NCI-H2107 (cell line): Measurements from ENCODE around the gene MYO1F.

Source experiments
- DNase-seq: peaks from one replicate; lab custom pipeline; 2025; lab: John Stamatoyannopoulos, UW

MYO1F gene

DNA sequence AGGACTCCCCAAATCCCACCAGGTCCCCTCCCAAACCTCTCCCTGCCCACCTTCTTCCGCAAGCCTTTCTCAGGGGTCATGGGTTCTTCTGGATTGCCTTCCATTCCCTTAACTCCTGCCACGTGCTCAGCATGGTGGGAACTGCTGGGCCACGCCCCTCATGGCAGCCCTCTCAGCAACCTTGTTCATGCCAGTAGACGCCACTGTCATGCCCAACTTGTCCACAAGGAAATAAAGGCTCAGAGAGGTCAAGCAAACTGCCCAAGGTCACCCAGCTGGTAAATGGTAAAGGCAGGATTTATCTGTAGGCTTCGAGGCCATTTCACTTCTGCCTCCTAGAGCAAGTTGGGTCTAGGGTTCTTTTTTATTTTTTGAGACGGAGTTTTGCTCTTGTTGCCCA lies 85.7 kb downstream of the MYO1F start:
- no peak for DNase-seq

DNA sequence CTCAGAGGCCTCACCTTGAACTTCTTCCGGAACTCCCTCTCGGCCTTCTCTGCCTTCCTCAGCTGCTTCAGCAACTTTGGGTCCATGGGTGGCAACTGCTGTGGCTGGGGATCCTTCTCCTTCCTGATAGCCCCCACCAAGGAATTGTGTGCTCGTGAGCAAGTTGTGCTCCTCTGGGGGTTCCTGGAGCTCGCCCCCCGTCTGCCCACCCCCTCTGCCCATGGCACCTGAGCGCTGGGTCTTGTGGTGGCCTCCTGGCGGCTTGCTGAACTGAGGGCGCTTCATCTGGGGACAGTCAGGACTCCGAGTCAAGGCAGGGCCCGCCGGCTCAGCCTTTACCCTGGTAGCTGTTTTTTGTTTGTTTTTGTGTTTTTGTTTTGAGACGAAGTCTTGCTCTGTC lies 86.4 kb downstream of the MYO1F start:
- DNase-seq: no peak

DNA sequence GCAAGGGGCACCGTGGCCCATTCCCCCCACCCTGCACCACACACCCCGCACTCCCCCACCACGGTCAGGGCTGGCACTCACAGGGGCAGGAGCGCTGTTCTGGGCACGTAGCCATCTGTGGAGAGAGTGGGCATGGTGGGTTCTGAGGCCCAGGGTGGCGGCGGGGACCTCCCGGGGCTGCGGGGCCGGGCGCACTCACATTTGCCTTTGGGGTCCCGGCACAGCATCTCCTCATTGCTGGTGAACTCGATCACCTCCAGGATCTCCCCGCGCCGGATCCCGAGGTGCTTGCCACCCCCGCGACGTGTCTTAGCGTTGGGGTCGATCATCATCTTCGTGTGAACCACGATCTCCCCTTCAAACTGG lies 86.9 kb downstream of the MYO1F start:
- no peak for DNase-seq

DNA sequence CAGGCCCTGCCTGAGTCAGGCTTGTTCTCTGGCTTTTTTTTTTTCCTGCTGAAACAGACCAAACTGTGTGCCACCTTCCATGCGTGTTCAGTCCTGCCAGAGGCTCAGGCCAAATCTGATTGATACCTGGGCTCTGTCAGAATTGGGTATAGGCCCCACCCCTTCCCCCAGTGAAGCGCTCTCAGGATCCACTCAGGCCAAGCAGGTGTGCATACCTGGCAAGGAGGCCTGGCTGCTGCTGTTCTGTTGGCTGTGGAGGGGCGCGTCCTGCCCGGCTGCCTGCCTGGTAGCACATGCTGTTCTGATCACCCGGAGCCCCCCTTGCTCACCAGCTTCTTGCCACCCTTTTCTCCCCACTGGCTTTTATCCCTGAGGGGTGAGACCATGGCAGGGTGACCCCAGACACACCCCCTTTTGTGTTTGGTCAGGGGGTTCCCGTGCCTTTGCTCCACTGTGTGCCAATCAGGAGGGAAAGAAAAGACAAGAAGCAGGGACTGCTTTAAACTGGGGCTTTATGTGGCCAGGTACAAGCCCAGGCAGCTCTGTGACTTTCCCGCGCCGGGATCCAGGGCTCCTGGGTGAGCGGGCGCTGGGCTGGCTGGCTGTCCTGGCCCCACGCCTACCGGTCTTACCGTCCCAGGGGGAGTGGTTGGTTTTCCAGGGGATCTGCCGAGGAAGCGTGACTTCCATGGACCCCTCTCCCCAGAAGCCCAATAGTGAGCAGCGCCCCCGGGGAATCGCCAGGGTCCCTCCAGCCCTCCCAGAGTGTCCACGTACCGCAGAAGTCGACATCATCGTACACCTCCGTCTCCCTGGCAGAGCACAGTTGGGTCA lies 87.5 kb downstream of the MYO1F start:
- DNase-seq: no peak

DNA sequence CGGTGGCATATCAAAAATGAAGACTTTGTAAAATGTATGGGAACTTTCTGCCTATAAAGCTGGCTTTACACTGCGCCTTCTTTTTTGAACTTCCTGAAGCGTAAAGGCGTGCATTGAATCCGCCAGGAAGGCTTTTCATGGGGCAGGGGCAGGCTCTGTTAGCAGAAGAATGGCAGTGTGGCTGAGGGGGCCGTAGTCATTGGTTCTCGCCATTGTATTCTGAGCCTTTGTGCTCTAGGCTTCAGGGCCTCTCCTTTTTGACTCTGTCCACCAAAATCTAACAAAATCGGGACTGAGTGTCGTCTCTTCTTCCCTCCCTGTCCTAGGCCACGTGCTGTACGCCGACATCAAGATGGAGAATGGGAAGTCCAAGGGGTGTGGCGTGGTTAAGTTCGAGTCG lies 88.9 kb downstream of the MYO1F start:
- DNase-seq: no peak

DNA sequence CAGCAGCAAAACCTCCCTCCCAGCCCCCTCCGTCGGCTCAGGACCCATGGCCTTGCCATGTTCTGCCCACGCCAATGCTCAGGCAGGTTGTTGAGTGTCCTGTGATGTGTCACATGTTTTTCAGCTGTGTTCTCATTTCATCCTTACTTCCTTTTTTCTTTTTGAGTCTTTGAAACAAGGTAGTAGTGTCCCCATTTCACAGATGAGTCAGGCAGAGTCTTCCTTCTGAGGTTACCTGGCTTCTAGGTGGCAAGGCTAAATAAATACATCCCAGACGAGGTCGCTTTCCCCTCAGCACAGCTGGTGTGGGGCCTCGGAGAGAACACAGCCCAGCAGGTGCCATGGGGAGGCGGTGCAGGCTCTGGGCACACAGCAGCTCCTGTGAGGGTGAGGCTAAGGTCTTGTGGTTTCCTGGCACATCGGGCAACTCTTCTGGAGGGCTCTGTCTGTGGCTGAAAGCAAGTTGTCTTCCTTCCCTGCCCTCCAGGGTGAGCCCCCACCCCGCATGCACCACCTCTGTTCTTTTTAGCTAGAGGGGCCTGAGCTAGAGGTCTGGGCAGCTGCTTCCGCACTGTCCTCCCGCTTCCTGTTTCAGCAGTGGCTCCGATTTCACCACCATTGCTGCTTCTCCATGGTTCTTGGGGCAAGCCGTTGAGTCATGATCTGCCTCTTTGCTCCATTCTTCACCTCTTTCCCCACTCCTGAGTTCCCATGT lies 89.9 kb downstream of the MYO1F start:
- DNase-seq: no peak

DNA sequence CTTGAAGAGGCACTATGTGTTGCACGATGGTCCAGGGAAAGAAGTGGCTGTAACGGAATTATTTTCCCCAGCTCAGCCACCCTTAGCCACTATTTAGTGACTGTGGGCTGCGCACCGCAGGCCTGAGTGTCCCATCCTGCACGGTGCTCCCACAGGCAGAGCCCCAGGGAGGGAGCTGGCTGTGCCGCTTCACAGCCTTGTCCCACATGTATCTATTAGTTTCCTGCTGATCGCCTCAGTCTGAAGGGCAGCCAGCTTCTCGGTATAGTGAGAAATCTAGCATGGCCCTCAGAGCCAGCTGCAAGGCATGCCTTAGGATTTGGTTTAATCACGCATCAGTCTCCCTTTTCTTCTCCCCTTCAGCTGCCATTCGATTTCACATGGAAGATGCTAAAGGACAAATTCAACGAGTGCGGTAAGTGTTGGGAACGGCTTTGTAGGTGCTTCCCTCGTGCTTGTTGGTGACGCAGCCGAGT lies 90.5 kb downstream of the MYO1F start:
- no peak for DNase-seq

DNA sequence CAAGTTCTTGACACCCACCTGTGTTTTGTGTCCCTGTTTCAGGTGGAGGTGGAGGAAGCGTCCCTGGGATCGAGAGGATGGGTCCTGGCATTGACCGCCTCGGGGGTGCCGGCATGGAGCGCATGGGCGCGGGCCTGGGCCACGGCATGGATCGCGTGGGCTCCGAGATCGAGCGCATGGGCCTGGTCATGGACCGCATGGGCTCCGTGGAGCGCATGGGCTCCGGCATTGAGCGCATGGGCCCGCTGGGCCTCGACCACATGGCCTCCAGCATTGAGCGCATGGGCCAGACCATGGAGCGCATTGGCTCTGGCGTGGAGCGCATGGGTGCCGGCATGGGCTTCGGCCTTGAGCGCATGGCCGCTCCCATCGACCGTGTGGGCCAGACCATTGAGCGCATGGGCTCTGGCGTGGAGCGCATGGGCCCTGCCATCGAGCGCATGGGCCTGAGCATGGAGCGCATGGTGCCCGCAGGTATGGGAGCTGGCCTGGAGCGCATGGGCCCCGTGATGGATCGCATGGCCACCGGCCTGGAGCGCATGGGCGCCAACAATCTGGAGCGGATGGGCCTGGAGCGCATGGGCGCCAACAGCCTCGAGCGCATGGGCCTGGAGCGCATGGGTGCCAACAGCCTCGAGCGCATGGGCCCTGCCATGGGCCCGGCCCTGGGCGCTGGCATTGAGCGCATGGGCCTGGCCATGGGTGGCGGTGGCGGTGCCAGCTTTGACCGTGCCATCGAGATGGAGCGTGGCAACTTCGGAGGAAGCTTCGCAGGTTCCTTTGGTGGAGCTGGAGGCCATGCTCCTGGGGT lies 91.5 kb downstream of the MYO1F start:
- no peak for DNase-seq

DNA sequence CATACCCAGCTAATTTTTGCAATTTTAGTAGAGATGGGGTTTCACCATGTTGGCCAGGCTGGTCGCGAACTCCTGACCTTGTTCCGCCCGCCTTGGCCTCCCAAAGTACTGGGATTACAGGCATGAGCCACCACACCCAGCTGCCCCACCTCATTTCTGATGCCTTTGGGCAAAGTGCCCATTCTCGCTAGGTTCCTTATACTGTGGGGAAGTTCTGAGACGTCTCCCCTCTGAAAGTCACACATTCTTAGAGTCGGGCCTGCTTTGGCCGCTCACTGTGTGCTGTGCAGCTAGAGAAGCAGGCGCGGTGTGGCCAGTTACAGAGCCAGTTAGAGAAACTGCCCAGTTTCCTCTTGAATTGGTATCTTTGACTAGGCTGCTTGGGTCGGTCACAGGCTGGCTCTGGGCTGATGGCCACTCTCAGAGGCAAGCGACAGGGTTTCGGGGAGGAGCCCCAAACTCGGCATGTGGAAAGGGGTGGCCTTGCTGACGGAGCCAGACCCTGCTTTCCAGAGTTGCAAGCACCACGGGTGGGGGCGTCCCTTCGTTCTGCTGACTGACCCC lies 92.8 kb downstream of the MYO1F start:
- DNase-seq: no peak

DNA sequence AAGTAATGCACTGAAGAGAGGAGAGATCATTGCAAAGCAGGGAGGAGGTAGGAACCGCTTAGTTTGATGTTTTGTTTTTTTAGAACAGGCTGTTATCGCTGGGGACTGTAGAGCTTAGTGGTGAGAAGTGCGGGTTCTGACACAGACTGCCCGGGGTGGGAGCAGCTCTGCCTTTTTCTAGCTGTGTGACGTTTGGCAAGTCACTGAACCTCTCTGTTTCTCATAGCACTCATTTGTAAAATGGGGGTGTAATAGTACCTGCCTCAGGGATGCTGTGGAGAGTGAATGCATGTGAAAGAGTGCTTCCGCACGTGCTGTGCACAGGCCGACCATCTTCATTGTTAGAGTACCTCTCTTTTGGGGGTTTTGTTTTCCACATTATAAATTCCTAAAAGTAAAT lies 94.1 kb downstream of the MYO1F start:
- DNase-seq: no peak

DNA sequence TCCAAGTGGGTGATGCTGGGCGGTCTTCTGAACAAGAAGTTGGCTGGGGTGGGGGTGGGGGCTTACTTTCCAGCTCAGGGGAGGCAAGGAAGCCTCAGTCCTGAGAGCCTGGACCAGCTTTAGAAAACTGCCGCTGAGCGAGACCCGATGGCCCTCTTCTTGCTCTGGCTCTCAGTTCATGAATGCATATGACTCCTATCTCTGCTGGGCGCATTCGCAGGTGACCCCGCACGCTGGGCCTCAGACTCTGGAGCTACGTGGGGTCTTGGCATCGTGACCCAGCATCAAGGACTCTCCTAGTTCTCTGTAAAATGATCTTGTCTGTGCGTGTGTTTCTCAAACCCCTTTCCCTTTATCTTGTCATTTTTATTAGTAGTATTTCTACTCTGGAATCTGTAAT lies 94.5 kb downstream of the MYO1F start:
- DNase-seq: no peak

DNA sequence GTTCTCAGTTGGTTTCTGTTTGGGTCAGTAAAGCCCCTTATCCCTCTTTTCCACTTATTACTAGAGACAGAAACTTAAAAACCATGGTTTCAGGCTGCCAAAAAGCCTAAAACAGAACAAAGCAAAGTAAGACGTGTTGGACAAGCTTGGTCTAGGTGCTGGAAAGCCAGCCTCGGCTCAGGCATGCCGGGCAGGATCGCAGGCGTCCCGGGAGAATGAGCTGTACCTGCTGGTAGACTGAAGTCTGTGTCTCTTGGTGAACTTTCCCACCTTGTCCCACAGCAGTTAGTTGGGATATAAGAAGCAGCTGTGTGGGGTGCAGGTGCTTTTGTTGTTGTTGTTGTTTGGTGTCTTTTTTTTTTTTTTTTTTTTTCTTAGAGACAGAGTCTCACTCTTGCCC lies 95.6 kb downstream of the MYO1F start:
- no peak for DNase-seq

DNA sequence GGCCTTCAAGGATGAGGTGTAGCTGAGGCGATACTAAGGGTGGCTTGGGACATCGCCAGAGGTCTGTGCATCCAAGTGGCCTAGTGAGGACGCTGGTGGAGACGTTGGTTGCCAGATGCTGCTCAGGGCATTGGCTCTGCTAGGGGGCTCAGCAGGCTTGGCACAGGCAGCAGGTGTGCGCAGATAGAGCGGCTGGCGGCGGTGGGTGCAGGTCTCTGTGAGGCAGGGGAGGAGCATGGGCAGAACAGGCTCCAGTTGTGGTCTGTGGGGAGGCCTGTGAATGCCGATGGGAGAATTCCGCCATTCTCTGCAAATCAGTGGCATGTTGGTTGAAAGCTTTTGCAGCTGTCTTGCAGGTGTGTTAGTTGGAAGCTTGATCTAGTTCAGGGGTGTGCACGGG lies 96.0 kb downstream of the MYO1F start:
- DNase-seq: no peak

DNA sequence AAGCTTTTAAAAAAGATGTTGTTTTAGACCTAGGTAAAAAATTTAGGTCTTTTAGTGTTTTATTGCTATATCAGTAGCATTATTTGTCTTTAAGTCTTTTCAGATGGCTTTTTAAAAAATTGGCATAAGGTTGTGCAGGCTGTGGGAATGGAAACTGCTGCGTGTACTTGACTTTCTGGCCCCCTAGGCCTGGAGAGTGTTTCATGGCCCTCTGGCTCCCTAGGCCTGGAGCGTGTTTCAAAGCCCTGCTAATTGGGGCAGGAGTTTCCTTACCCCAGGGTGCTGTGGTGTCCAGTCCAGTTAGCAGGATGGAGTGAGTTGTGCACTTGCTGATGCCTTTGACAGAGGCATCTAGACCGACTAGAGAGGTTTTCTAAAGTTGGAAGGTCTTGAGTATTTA lies 98.6 kb downstream of the MYO1F start:
- no peak for DNase-seq

DNA sequence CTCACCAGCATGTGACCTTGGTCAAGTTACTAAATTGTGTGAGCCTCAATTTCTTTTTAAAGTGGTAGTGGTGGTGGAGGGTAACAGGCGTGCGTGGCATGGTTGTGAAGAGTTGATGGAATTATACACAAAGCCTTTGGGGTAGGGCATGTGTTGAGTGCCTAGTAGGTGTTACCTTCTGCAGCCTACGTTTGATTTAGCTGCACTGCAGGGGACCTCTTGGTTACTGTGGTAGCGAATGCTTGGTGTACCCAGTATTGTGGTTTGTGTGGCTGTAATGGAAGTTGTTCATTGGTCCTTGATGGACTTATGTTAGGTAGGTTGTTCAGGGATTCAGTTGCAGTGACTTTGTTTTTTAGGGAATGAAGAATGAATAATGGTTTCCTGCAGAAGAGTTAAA lies 99.4 kb downstream of the MYO1F start:
- no peak for DNase-seq

DNA sequence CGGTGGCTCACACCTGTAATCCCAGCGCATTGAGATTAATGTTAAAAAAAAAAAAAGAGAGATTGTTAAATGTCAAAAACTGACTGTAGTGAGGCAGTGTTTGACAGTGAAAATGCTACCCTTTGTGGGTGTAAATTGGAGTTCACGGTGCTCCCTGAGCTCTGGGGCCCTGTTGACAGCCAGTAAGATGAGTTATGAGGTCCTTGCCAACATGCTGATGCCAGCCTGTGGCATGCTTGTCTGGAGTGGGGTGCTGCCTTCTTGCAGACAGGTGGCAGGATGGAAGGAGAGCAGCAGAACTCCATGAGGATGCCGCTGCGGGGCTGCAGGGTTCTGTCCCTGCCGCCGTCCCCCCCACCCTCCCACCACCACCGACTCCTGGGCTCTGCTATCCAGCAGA lies 100.7 kb downstream of the MYO1F start:
- DNase-seq: no peak

DNA sequence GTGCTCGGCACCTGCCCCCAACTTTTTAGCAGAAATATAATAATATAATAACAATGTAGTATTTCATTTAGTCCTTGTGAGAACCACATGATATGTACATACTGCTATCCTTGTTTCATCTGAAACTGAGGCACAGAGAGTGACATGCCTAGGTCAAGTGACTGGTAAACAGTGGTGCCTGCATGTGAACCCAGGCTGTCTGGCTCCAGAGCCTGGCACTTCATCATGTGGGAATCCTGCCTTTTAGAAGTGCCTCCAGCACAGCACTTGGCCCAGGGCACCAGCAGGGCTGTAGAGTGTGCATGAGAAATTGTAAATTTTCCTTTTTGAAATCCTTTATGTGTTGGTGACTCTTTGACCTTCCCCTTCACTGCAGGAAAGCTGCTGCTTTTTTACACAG lies 102.2 kb downstream of the MYO1F start:
- DNase-seq: no peak

DNA sequence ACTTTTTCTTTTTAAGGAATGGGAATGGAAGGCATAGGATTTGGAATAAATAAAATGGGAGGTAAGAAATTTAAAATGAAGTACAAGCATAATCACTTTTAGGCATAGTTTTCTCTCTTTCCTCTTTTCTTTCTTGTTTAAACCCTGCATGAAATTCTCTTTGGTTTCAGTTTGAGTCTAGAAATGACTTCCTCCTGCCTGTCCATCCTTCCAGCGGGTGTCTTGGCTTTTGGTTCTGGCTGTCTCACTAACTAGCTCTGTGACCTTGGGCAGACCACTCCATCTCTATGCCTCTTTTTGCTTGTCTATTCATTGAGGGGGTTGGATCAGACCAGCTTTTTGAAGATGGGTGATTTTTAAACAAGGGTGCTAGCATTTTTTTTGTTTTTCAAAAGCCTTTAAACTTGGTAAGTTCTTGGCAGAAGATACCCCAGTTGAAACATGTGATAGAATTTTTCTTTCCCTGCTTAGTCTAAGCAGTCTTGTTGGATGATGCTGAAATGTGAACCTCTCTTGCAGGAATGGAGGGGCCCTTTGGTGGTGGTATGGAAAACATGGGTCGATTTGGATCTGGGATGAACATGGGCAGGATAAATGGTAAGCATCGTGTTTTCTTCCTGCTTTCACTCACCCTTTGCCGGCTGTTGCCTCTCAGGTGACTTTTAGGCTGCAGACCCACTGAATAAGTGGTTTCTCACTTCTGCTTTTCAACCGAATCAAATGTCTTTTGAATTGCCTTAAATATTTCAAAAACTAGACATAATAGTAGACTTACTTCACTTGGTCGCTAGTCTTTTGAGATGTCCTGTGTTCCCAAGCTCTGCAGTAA lies 103.4 kb downstream of the MYO1F start:
- DNase-seq: no peak
